ENCODE results near the gene LRFN5. TPM values are rescaled to one million over a fixed set of nuclear protein-coding genes. Genes with fewer than 3 reads are reported as not detected.

Gene LRFN5
- total and polyA plus RNA-seq, 5 donors from 2014 or later = not detected

GRCh38 chr14:41839661-41840060, 233.0 kb downstream of the LRFN5 start:
- no peak overlapping the region for H3K4me3 Mint-ChIP-seq
- no peak for DNase-seq
- H3K36me3 Mint-ChIP-seq = no peaks in the 10 kb centered on the region
- H3K27me3 ChIP-seq (ENCODE audit: control insufficient read depth, insufficient read depth, low read length) = no peaks in the 10 kb centered on the region
- H3K9me3 Mint-ChIP-seq = peaks cover 0 to 8% (median 4%) of the 10 kb centered on the region in 7 donors
- H3K27ac Mint-ChIP-seq = no peak overlapping the region
- H3K36me3 ChIP-seq (ENCODE audit: control insufficient read depth, insufficient read depth, low read length) = no peaks in the 10 kb centered on the region
- no peaks in the 10 kb centered on the region for H3K9me3 ChIP-seq (ENCODE audit: control insufficient read depth in 2 of 2, low read length in 2 of 2)
- no peaks in the 10 kb centered on the region for H3K4me1 ChIP-seq (ENCODE audit: control insufficient read depth, insufficient read depth, low read length, poor library complexity, severe bottlenecking)
- no peaks in the 10 kb centered on the region for H3K27me3 Mint-ChIP-seq
- H3K27ac ChIP-seq (ENCODE audit: insufficient read depth, low read length, poor library complexity, severe bottlenecking) = no peak overlapping the region
- H3K4me1 Mint-ChIP-seq = no peaks in the 10 kb centered on the region
- no peak for ATAC-seq (ENCODE audit: low read depth in 2 of 2)
- no peak overlapping the region for H3K4me3 ChIP-seq (ENCODE audit: low read depth, low read length)

- H3K9me3 Mint-ChIP-seq = peaks cover 0 to 18% (median 9%) of the 10 kb centered on the region in 7 donors
- H3K36me3 Mint-ChIP-seq = no peaks in the 10 kb centered on the region
- Histone ChIP-seq H3K9me3 (ENCODE audit: control insufficient read depth in 2 of 2, low read length in 2 of 2) (no peaks in the 10 kb centered on the region), H3K36me3 (ENCODE audit: control insufficient read depth, insufficient read depth, low read length) (no peaks in the 10 kb centered on the region), H3K27ac (ENCODE audit: insufficient read depth, low read length, poor library complexity, severe bottlenecking) (no peak overlapping the region), H3K27me3 (ENCODE audit: control insufficient read depth, insufficient read depth, low read length) (no peaks in the 10 kb centered on the region), H3K4me1 (ENCODE audit: control insufficient read depth, insufficient read depth, low read length, poor library complexity, severe bottlenecking) (no peaks in the 10 kb centered on the region), H3K4me3 (ENCODE audit: low read depth, low read length) (no peak overlapping the region)
- no peak for DNase-seq
- no peaks in the 10 kb centered on the region for H3K4me1 Mint-ChIP-seq
- ATAC-seq (ENCODE audit: low read depth in 2 of 2) = no peak
- H3K27me3 Mint-ChIP-seq = no peaks in the 10 kb centered on the region
- H3K4me3 Mint-ChIP-seq = no peak overlapping the region
- no peak overlapping the region for H3K27ac Mint-ChIP-seq
Measured at GRCh38 chr14:41859336-41859735, 252.7 kb downstream of the LRFN5 start.

GRCh38 chr14:41860586-41860985, 253.9 kb downstream of the LRFN5 start:
- Histone ChIP-seq H3K9me3 (ENCODE audit: control insufficient read depth in 2 of 2, low read length in 2 of 2) (no peaks in the 10 kb centered on the region), H3K36me3 (ENCODE audit: control insufficient read depth, insufficient read depth, low read length) (no peaks in the 10 kb centered on the region), H3K4me1 (ENCODE audit: control insufficient read depth, insufficient read depth, low read length, poor library complexity, severe bottlenecking) (no peaks in the 10 kb centered on the region), H3K27ac (ENCODE audit: insufficient read depth, low read length, poor library complexity, severe bottlenecking) (no peak overlapping the region), H3K4me3 (ENCODE audit: low read depth, low read length) (no peak overlapping the region), H3K27me3 (ENCODE audit: control insufficient read depth, insufficient read depth, low read length) (no peaks in the 10 kb centered on the region)
- no peak overlapping the region for H3K4me3 Mint-ChIP-seq
- no peaks in the 10 kb centered on the region for H3K4me1 Mint-ChIP-seq
- peaks cover 1 to 21% (median 9%) of the 10 kb centered on the region in 7 donors for H3K9me3 Mint-ChIP-seq
- no peaks in the 10 kb centered on the region for H3K27me3 Mint-ChIP-seq
- no peak for ATAC-seq (ENCODE audit: low read depth in 2 of 2)
- no peak for DNase-seq
- H3K36me3 Mint-ChIP-seq = no peaks in the 10 kb centered on the region
- no peak overlapping the region for H3K27ac Mint-ChIP-seq

- H3K9me3 ChIP-seq (ENCODE audit: control insufficient read depth in 2 of 2, low read length in 2 of 2) = no peaks in the 10 kb centered on the region
- no peaks in the 10 kb centered on the region for H3K36me3 ChIP-seq (ENCODE audit: control insufficient read depth, insufficient read depth, low read length)
- no peak for ATAC-seq (ENCODE audit: low read depth in 2 of 2)
- no peak overlapping the region for H3K4me3 Mint-ChIP-seq
- no peak overlapping the region for H3K27ac Mint-ChIP-seq
- no peaks in the 10 kb centered on the region for H3K4me1 Mint-ChIP-seq
- H3K4me3 ChIP-seq (ENCODE audit: low read depth, low read length) = no peak overlapping the region
- H3K36me3 Mint-ChIP-seq = no peaks in the 10 kb centered on the region
- peaks cover 4 to 24% (median 5%) of the 10 kb centered on the region in 7 donors for H3K9me3 Mint-ChIP-seq
- H3K4me1 ChIP-seq (ENCODE audit: control insufficient read depth, insufficient read depth, low read length, poor library complexity, severe bottlenecking) = no peaks in the 10 kb centered on the region
- no peaks in the 10 kb centered on the region for H3K27me3 ChIP-seq (ENCODE audit: control insufficient read depth, insufficient read depth, low read length)
- DNase-seq = no peak
- H3K27me3 Mint-ChIP-seq = no peaks in the 10 kb centered on the region
- no peak overlapping the region for H3K27ac ChIP-seq (ENCODE audit: insufficient read depth, low read length, poor library complexity, severe bottlenecking)
Measured at GRCh38 chr14:41865894-41866293, 259.2 kb downstream of the LRFN5 start.

GRCh38 chr14:41868396-41868795, 261.7 kb downstream of the LRFN5 start:
- H3K36me3 ChIP-seq (ENCODE audit: control insufficient read depth, insufficient read depth, low read length) = no peaks in the 10 kb centered on the region
- Mint-ChIP-seq H3K27me3 (no peaks in the 10 kb centered on the region), H3K27ac (no peak overlapping the region), H3K4me1 (no peaks in the 10 kb centered on the region), H3K9me3 (peaks cover 2 to 24% (median 7%) of the 10 kb centered on the region in 7 donors), H3K4me3 (no peak overlapping the region), H3K36me3 (no peaks in the 10 kb centered on the region)
- H3K4me1 ChIP-seq (ENCODE audit: control insufficient read depth, insufficient read depth, low read length, poor library complexity, severe bottlenecking) = no peaks in the 10 kb centered on the region
- H3K9me3 ChIP-seq (ENCODE audit: control insufficient read depth in 2 of 2, low read length in 2 of 2) = no peaks in the 10 kb centered on the region
- ATAC-seq (ENCODE audit: low read depth in 2 of 2) (no peak), DNase-seq (no peak)
- no peak overlapping the region for H3K4me3 ChIP-seq (ENCODE audit: low read depth, low read length)
- H3K27ac ChIP-seq (ENCODE audit: insufficient read depth, low read length, poor library complexity, severe bottlenecking) = no peak overlapping the region
- H3K27me3 ChIP-seq (ENCODE audit: control insufficient read depth, insufficient read depth, low read length) = no peaks in the 10 kb centered on the region

GRCh38 chr14:41872931-41873685, 266.4 kb downstream of the LRFN5 start:
- H3K27ac ChIP-seq (ENCODE audit: insufficient read depth, low read length, poor library complexity, severe bottlenecking) = no peak overlapping the region
- Mint-ChIP-seq H3K4me3 (no peak overlapping the region), H3K27ac (no peak overlapping the region), H3K27me3 (no peaks in the 10 kb centered on the region), H3K4me1 (no peaks in the 10 kb centered on the region), H3K36me3 (no peaks in the 10 kb centered on the region), H3K9me3 (peaks cover 0 to 18% (median 4%) of the 10 kb centered on the region in 7 donors)
- H3K4me1 ChIP-seq (ENCODE audit: control insufficient read depth, insufficient read depth, low read length, poor library complexity, severe bottlenecking) = no peaks in the 10 kb centered on the region
- no peak for ATAC-seq (ENCODE audit: low read depth in 2 of 2)
- H3K9me3 ChIP-seq (ENCODE audit: control insufficient read depth in 2 of 2, low read length in 2 of 2) = no peaks in the 10 kb centered on the region
- no peak for DNase-seq
- H3K4me3 ChIP-seq (ENCODE audit: low read depth, low read length) = no peak overlapping the region
- H3K27me3 ChIP-seq (ENCODE audit: control insufficient read depth, insufficient read depth, low read length) = no peaks in the 10 kb centered on the region
- H3K36me3 ChIP-seq (ENCODE audit: control insufficient read depth, insufficient read depth, low read length) = no peaks in the 10 kb centered on the region

- H3K27ac Mint-ChIP-seq = no peak overlapping the region
- H3K27me3 Mint-ChIP-seq = no peaks in the 10 kb centered on the region
- H3K9me3 ChIP-seq (ENCODE audit: control insufficient read depth in 2 of 2, low read length in 2 of 2) = no peaks in the 10 kb centered on the region
- H3K9me3 Mint-ChIP-seq = peaks cover 0 to 18% (median 4%) of the 10 kb centered on the region in 7 donors
- H3K36me3 ChIP-seq (ENCODE audit: control insufficient read depth, insufficient read depth, low read length) = no peaks in the 10 kb centered on the region
- no peak for DNase-seq
- H3K4me3 ChIP-seq (ENCODE audit: low read depth, low read length) = no peak overlapping the region
- no peak for ATAC-seq (ENCODE audit: low read depth in 2 of 2)
- H3K36me3 Mint-ChIP-seq = no peaks in the 10 kb centered on the region
- no peak overlapping the region for H3K27ac ChIP-seq (ENCODE audit: insufficient read depth, low read length, poor library complexity, severe bottlenecking)
- H3K27me3 ChIP-seq (ENCODE audit: control insufficient read depth, insufficient read depth, low read length) = no peaks in the 10 kb centered on the region
- H3K4me1 ChIP-seq (ENCODE audit: control insufficient read depth, insufficient read depth, low read length, poor library complexity, severe bottlenecking) = no peaks in the 10 kb centered on the region
- H3K4me3 Mint-ChIP-seq = no peak overlapping the region
- H3K4me1 Mint-ChIP-seq = no peaks in the 10 kb centered on the region
Measured at GRCh38 chr14:41873686-41874317, 267.1 kb downstream of the LRFN5 start.

- Mint-ChIP-seq H3K27ac (no peak overlapping the region), H3K9me3 (peaks cover 0 to 18% (median 5%) of the 10 kb centered on the region in 7 donors), H3K4me1 (no peaks in the 10 kb centered on the region), H3K36me3 (no peaks in the 10 kb centered on the region), H3K27me3 (no peaks in the 10 kb centered on the region), H3K4me3 (no peak overlapping the region)
- Histone ChIP-seq H3K27me3 (ENCODE audit: control insufficient read depth, insufficient read depth, low read length) (no peaks in the 10 kb centered on the region), H3K27ac (ENCODE audit: insufficient read depth, low read length, poor library complexity, severe bottlenecking) (no peak overlapping the region), H3K36me3 (ENCODE audit: control insufficient read depth, insufficient read depth, low read length) (no peaks in the 10 kb centered on the region), H3K9me3 (ENCODE audit: control insufficient read depth in 2 of 2, low read length in 2 of 2) (no peaks in the 10 kb centered on the region), H3K4me1 (ENCODE audit: control insufficient read depth, insufficient read depth, low read length, poor library complexity, severe bottlenecking) (no peaks in the 10 kb centered on the region), H3K4me3 (ENCODE audit: low read depth, low read length) (no peak overlapping the region)
- ATAC-seq (ENCODE audit: low read depth in 2 of 2) (no peak), DNase-seq (no peak)
Measured at GRCh38 chr14:41875116-41875515, 268.4 kb downstream of the LRFN5 start.

Data from CD4-positive, CD25-positive, alpha-beta regulatory T cell (primary cell).